Gastrocnemius medialis (tissue), 4 donors: ENCODE data around the gene DISP3.

ENCODE experiments used
- POLR2A ChIP-seq, 2 donors: fragments of 450-650 bp; IDR thresholded peaks; one replicate each; pipeline ENCODE4 v1.6.1; 2017; ENCODE audit warnings: antibody characterized with exemption in 2 of 2, mild to moderate bottlenecking in 2 of 2, moderate library complexity in 2 of 2
- TF ChIP-seq, protein P1 (sequence below), 5 experiments: fragments of 450-650 bp in 3 of 5; fragments of 200-600 bp in 2 of 5; sonication (generic) in 2 of 5; IDR thresholded peaks in 4 of 5; conservative IDR thresholded peaks in 1 of 5; 1 replicate in 4 of 5; 2 replicates in 1 of 5; pipeline ENCODE4 v1.5.1; 2016 to 2019; ENCODE audit warnings: antibody characterized with exemption in 5 of 5, mild to moderate bottlenecking in 3 of 5, moderate library complexity in 3 of 5

DNA sequence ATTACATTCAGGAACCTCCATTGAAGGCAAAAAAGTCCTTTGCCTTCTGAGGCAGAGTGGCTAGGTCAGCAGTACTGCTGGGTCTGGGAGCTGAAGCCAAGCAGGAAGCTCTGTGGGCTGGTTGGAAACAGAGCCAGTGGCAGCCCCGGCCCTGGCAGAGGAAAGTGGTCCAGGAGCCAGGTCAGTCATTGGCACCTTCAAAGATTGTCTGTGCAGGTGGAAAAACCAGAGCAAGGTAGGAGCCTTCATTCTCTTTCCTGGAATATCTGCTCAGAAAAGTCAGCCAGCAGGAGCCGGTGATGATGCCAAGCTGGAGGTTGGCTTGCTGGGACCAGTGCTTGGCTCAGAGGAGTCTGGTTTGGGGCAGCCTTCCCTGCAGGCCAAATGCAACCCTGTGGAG, 12.5 kb upstream of the DISP3 start:
- TF ChIP-seq, protein P1, sequence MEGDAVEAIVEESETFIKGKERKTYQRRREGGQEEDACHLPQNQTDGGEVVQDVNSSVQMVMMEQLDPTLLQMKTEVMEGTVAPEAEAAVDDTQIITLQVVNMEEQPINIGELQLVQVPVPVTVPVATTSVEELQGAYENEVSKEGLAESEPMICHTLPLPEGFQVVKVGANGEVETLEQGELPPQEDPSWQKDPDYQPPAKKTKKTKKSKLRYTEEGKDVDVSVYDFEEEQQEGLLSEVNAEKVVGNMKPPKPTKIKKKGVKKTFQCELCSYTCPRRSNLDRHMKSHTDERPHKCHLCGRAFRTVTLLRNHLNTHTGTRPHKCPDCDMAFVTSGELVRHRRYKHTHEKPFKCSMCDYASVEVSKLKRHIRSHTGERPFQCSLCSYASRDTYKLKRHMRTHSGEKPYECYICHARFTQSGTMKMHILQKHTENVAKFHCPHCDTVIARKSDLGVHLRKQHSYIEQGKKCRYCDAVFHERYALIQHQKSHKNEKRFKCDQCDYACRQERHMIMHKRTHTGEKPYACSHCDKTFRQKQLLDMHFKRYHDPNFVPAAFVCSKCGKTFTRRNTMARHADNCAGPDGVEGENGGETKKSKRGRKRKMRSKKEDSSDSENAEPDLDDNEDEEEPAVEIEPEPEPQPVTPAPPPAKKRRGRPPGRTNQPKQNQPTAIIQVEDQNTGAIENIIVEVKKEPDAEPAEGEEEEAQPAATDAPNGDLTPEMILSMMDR (IDR thresholded peaks at IDR 0.05 in 4 of 5, conservative IDR thresholded peaks at IDR 0.05 in 1 of 5): no peak
- no peak for TF ChIP-seq POLR2A (IDR thresholded peaks at IDR 0.05)
